GM08714 (cell line): ENCODE data around the gene PRSS48.
"Not testable (repeated sequence)": the region's sequence is repeated elsewhere in the genome, so short reads cannot be mapped to it uniquely, and the experiment has no call there.

Experiments
- H3K4me3 ChIP-seq: fragments of 200-500 bp; sonication (Bioruptor generic); 2 replicates; pipeline ENCODE4 v1.5.1; 2014; ENCODE audit warnings: mild to moderate bottlenecking, low read length, inconsistent platforms
- ZNF274 ChIP-seq: IDR thresholded peaks from 2 replicates; pipeline ENCODE4 v1.6.1; 2012; ENCODE audit warnings: mild to moderate bottlenecking, low read depth, low read length

The PRSS48 gene

GRCh38 chr4:151276787-151277562 is at the start of gene PRSS48:
Gene PRSS48, plus strand, starts transcription at chr4:151277161. Its CDS starts 12 bp downstream, at chr4:151277173.
- H3K4me3 ChIP-seq: no peak within 1 kb of the TSS
- no peak for TF ChIP-seq ZNF274

- no peak for TF ChIP-seq ZNF274
- no peak overlapping the region for H3K4me3 ChIP-seq
Observed at GRCh38 chr4:151227172-151227571, 49.8 kb upstream of the PRSS48 start.

- no peak overlapping the region for H3K4me3 ChIP-seq
- no peak for TF ChIP-seq ZNF274
Observed at GRCh38 chr4:151227731-151228130, 49.2 kb upstream of the PRSS48 start.

- no peak for TF ChIP-seq ZNF274
- H3K4me3 ChIP-seq: no peak overlapping the region
Observed at GRCh38 chr4:151228189-151229119, 48.5 kb upstream of the PRSS48 start.

- TF ChIP-seq ZNF274: no peak
- no peak overlapping the region for H3K4me3 ChIP-seq
Observed at GRCh38 chr4:151231915-151232595, 44.9 kb upstream of the PRSS48 start.

GRCh38 chr4:151233600-151233999 is 43.4 kb upstream of the PRSS48 start:
- no peak for TF ChIP-seq ZNF274
- no peak overlapping the region for H3K4me3 ChIP-seq

- not testable (repeated sequence) for H3K4me3 ChIP-seq
Observed at GRCh38 chr4:151235373-151235772, 41.6 kb upstream of the PRSS48 start.

- no peak overlapping the region for H3K4me3 ChIP-seq
- no peak for TF ChIP-seq ZNF274
Observed at GRCh38 chr4:151236036-151236435, 40.9 kb upstream of the PRSS48 start.

GRCh38 chr4:151238477-151238876 is 38.5 kb upstream of the PRSS48 start:
- H3K4me3 ChIP-seq: no peak overlapping the region
- no peak for TF ChIP-seq ZNF274

GRCh38 chr4:151239608-151240007 is 37.4 kb upstream of the PRSS48 start:
- TF ChIP-seq ZNF274: no peak
- H3K4me3 ChIP-seq: no peak overlapping the region

GRCh38 chr4:151242305-151242704 is 34.7 kb upstream of the PRSS48 start:
- TF ChIP-seq ZNF274: no peak
- H3K4me3 ChIP-seq: no peak overlapping the region

GRCh38 chr4:151246742-151247141 is 30.2 kb upstream of the PRSS48 start:
- no peak overlapping the region for H3K4me3 ChIP-seq
- TF ChIP-seq ZNF274: no peak

- no peak overlapping the region for H3K4me3 ChIP-seq
- no peak for TF ChIP-seq ZNF274
Observed at GRCh38 chr4:151247395-151247794, 29.6 kb upstream of the PRSS48 start.

GRCh38 chr4:151248519-151248918 is 28.4 kb upstream of the PRSS48 start:
- TF ChIP-seq ZNF274: no peak
- H3K4me3 ChIP-seq: no peak overlapping the region

GRCh38 chr4:151250706-151251105 is 26.3 kb upstream of the PRSS48 start:
- no peak for TF ChIP-seq ZNF274
- H3K4me3 ChIP-seq: no peak overlapping the region
